A204.1 (cell line): Measurements from ENCODE around the gene VENTX.

Source experiments
- FAIRE-seq: peaks from 2 replicates; lab custom pipeline; 2012; peaks lifted over from hg19 to GRCh38; lab: Jason Lieb, UNC

Gene VENTX

GRCh38 chr10:133202778-133203651 lies 34.6 kb upstream of the VENTX start:
- no peak for FAIRE-seq

- no peak for FAIRE-seq
These were observed 33.9 kb upstream of the VENTX start for GRCh38 chr10:133203652-133204195.

GRCh38 chr10:133204226-133205015 lies 33.2 kb upstream of the VENTX start:
- FAIRE-seq = no peak

- FAIRE-seq = no peak
These were observed 32.5 kb upstream of the VENTX start for GRCh38 chr10:133205146-133205545.

GRCh38 chr10:133206356-133207040 lies 31.2 kb upstream of the VENTX start:
- no peak for FAIRE-seq

- FAIRE-seq = no peak
These were observed 30.5 kb upstream of the VENTX start for GRCh38 chr10:133207041-133207600.

- FAIRE-seq = no peak
These were observed 30.0 kb upstream of the VENTX start for GRCh38 chr10:133207627-133208026.

- FAIRE-seq = no peak
These were observed 29.2 kb upstream of the VENTX start for GRCh38 chr10:133208466-133208865.

- no peak for FAIRE-seq
These were observed 28.5 kb upstream of the VENTX start for GRCh38 chr10:133209117-133209516.

- no peak for FAIRE-seq
These were observed 28.0 kb upstream of the VENTX start for GRCh38 chr10:133209641-133210040.

- FAIRE-seq = no peak
These were observed 27.1 kb upstream of the VENTX start for GRCh38 chr10:133210398-133211140.

- FAIRE-seq = no peak
These were observed 26.4 kb upstream of the VENTX start for GRCh38 chr10:133211141-133211830.

GRCh38 chr10:133211959-133212852 lies 25.4 kb upstream of the VENTX start:
- no peak for FAIRE-seq

- FAIRE-seq = no peak
These were observed 24.7 kb upstream of the VENTX start for GRCh38 chr10:133212853-133213494.

GRCh38 chr10:133213641-133214467 lies 23.8 kb upstream of the VENTX start:
- FAIRE-seq = no peak

- no peak for FAIRE-seq
These were observed 22.9 kb upstream of the VENTX start for GRCh38 chr10:133214468-133215410.

- no peak for FAIRE-seq
These were observed 22.1 kb upstream of the VENTX start for GRCh38 chr10:133215586-133215985.
